ENCODE results near the gene ZFAND3.

Gene ZFAND3

GRCh38 chr6:37894585-37894984 is 75.1 kb downstream of the ZFAND3 start:
- DNase-seq (ENCODE audit: low read depth) = no peak

DNA sequence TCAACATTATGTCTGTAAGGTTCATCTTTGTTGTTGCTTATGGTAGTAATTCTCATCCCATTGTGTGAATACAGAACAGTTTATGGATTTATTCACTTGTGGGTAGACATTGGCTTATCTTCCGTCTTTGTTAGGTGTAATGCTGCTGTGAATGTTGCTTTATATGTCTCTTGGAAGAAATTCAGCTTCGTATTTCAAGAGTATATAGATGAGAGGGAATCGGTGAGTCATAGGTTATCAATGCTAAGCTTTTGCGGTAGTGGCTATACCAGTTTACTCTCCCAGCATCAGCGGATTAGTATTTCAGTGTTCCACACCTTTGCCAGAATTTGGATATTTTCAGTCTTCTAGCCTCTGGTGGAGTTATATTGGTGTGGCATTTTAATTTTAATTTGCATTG is 77.8 kb downstream of the ZFAND3 start:
- no peak for DNase-seq (ENCODE audit: low read depth)

GRCh38 chr6:37897818-37898515 is 78.4 kb downstream of the ZFAND3 start:
- no peak for DNase-seq (ENCODE audit: low read depth)

DNA sequence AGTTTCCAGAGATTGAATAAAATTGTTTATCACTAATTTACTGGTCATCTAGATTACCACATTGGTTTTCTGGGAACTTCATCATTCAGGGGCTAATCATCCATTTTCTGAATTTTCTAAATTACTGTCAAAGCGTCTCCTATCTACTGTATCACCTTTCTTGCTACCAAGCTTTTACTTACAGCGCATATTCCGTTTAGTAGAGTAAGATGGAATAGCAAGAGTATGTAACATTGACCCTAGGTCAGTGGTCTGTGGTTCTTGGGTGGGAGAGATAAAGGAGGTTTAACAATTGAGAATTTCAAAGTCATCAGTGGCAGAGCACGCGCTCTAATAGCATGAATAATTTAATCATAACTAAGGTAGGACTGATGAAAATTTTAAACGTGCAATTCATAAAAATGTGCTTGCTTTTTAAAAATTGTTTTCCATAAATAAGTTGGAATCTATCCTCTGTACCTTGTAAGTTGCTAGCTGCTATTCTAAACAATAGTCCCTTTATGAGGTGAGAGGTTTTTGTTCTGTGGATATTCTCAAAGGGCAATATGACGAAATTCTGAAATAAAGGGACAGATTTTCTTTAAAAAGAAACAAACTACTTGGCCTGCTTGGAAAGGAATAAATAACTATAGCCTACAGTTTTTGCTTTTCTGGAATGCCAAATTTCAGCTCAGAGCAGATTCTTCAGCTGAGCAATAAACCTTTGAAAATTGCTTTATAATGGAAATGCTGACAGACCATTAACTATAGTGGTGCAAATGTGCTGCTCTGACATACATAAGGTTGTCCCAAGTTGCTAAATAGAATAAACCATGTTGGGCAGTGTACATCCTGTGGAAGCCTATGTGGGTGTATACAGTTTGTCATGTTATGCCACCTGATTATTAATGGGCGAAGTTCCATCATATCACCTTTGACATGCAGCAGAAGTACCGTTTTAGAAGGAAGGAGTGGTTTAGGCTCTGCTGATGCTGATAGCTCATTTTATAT is 84.1 kb downstream of the ZFAND3 start:
- no peak for DNase-seq (ENCODE audit: low read depth)

DNA sequence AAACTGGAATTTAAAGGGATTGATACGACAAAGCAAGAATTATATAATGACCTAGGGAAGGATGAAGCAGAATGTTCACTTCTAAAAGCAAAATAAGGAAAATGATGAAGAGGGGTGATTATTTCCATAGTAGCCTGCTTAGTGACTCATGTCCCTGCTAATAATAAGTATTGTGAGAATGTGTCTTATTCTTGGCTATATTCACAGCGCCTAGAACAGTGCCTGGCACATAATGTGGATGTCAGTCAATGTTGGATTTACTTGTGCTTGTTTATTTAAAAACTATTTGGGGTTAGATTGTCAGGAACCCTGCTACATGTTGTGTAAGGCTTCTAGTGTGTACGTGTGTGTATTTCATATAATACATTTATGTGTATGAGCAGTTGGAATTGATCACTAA is 85.1 kb downstream of the ZFAND3 start:
- DNase-seq (ENCODE audit: low read depth) = no peak

DNA sequence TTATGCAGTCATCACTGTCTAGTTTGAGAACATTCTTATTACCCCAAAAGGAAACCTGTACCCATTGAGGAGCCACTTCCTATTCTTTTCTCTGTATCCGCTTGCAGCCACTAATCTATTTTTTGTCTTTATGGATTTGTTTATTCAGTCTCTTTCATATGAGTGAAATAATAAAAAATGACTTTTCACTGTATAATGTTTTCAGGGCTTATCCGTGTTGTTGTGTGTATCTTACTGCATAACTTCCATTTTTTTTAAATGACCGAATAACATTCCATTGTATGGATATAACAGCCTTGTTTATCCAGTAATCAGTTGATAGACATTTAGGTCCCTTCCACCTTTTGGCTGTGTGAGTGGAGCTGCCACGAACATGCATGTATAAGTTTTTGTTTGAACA is 86.6 kb downstream of the ZFAND3 start:
- no peak for DNase-seq (ENCODE audit: low read depth)

DNA sequence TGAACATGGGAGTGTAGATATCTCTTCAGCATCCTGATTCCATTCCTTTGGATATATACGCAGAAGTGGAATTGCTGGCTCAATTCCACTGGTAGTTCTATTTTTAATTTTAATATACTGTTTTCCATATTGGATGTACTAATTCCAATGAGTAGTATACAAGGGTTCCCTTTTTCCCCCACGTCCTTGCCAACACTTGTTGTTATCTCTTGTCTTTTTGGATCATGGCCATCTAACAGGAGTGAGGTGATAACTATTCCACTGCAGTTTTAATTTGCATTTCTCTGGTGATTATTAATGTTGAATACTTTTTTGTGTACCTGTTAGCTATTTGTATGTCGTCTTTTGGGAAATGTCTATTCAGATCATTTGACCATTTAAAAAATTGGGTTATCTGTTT is 91.5 kb downstream of the ZFAND3 start:
- DNase-seq (ENCODE audit: low read depth) = no peak

GRCh38 chr6:37913210-37913609 is 93.7 kb downstream of the ZFAND3 start:
- no peak for DNase-seq (ENCODE audit: low read depth)

DNA sequence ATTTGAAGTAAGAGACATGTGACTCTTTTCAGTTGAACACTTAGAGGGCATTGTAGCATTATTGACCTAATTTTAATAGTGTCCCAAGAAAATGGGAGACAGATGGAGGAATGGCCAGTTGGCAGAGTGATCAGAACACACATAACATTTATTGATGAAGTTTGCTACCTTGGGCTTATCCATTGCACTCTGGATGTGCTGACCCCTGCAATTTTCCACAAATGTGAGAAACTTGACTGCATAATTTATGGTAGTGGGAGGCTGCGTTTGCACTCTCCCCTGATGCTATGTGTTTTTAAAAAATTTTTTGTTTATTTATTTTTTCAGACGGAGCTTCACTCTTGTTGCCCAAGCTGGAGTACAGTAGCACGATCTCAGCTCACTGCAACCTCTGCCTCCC is 95.9 kb downstream of the ZFAND3 start:
- DNase-seq (ENCODE audit: low read depth) = no peak

DNA sequence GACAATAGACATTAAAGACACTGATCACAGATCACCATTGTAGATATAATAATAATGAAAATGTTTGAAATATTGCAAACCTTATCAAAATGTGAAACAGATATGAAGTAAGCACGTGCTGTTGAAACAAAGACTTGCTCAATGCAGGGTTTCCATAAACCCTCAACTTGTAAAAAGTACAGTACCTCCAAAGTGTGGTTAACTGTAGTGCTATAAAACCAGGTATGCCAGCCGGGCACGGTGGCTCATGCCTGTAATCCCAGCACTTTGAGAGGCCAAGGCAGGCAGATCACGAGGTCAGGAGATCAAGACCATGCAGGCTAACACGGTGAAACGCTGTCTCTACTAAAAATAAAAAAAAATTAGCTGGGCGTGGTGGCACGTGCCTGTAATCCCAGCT is 96.6 kb downstream of the ZFAND3 start:
- no peak for DNase-seq (ENCODE audit: low read depth)

DNA sequence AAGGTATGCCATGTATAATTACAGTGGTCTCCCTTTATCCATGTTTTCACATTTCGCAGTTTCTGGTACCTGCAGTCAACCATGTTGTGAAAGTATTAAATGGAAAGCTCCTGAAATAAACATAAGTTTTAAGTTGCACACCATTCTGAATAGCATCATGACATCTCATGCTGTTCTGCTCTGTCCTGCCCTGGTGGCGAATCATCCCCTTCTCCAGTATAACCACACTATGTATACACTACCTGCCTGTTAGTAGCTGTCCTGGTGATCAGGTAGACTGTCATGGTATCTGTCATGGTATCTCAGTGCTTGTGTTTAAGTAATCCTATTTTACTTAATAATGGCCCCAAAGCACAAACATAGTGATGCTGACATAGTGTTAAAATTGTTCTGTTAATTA is 97.1 kb downstream of the ZFAND3 start:
- DNase-seq (ENCODE audit: low read depth) = no peak

- no peak for DNase-seq (ENCODE audit: low read depth)
These were observed 98.0 kb downstream of the ZFAND3 start for GRCh38 chr6:37917566-37917965.

DNA sequence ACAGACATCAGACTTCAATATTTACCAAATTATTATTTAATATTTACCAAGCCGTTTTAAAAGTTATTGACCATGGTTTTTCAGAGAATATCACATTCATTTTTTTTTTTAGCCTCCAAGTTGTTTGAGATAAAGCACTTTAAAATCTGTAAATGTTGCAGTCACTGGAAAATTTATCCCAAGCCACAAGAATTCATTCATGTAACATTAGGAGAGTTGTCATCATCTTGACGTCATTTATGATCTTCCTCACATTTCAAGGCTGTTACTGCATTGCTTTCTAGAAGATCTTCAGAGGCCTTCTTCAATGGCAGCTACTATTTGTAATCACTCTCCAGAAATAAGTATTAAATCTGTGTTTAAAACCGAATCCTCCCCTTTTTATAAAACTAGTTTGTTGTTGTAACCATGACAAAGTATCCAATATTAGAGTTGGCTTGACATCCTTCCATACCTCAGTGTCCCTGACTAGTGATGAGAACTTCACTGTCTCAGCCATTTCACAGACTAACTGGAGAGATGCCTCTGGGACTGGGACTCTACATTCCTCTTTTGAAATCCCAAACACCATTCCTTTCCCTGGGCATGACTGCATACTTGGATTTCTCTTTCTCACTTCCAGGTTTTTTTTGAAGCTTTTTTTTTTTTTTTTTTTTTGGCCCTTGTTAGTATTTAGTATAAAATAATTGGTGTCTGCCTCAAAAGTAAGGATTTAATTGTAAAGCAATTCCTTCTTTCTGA is 100.1 kb downstream of the ZFAND3 start:
- no peak for DNase-seq (ENCODE audit: low read depth)

GRCh38 chr6:37920667-37921066 is 101.1 kb downstream of the ZFAND3 start:
- DNase-seq (ENCODE audit: low read depth) = no peak

DNA sequence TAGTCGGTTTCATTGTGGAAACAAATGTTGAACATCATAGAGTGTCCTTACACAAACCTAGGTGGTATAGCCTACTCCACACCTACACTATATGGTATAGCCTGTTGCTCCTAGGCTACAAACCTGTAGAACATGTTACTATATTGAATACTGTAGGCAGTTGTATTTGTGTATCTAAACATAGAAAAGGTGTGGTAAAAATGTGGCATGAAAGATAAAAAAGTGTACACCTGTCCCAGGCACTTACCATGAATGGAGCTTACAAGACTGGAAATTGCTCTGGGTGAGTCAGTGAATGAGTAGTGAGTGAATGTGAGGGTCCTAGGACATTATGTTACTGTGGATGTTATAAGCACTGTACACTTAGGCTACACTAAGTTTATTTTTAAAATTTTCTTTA is 103.0 kb downstream of the ZFAND3 start:
- no peak for DNase-seq (ENCODE audit: low read depth)

DNA sequence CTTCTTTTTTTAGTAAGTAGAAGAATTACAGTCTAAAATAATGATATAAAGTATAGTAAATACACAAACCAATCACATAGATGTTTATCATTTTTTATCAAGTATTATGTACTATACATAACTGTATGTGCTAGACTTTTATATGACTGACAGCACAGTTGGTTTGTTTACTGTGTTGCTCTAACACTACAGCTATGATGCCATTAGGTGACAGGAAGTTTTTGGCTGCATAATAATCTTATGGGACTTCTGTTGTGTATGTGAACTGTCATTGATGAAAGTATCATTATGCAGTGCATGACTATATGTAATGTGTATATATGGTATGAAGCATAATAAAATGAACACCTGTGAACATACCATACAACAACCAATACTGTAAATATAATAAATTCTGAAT is 104.0 kb downstream of the ZFAND3 start:
- no peak for DNase-seq (ENCODE audit: low read depth)

DNA sequence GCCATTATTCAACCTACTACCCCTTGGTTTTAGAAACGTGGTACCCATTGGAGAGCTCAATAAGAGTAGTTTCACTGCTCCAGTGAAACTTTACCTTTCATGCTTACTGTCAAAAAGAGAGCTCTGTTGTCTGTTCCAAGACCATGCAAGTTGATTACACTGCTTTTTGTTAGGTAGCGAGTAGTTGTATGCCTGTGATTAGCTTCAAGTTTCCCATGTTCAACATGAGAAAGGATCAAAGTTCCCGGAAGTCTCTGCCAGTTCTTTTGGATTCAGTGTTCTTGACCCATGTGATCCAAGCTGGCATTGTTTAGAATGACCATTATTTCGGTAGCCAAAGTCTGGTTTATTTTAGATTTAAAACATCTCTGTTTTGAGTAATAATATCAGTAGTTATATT is 107.1 kb downstream of the ZFAND3 start:
- no peak for DNase-seq (ENCODE audit: low read depth)

DNA sequence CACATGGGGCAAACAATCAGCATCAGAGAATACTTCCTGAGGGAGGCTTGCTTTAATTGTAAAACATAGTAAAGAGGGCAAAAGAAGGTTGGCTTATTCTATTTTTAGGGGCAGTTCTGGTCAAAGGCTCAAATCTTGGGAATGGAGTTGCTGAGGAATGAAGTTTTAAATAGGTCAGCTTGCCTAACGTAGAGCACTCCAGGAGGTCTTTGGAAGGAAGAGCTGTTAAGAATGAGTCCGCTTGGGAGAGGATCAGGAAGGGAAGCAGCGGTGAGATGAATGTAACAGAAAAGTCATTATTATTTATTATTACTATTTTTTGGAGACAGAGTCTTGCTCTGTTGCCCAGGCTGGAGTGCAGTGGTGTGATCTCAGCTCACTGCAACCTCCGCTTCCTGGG is 108.7 kb downstream of the ZFAND3 start:
- DNase-seq (ENCODE audit: low read depth) = no peak

- no peak for DNase-seq (ENCODE audit: low read depth)
These were observed 110.9 kb downstream of the ZFAND3 start for GRCh38 chr6:37930288-37930971.

- no peak for DNase-seq (ENCODE audit: low read depth)
These were observed 111.5 kb downstream of the ZFAND3 start for GRCh38 chr6:37931066-37931465.

DNA sequence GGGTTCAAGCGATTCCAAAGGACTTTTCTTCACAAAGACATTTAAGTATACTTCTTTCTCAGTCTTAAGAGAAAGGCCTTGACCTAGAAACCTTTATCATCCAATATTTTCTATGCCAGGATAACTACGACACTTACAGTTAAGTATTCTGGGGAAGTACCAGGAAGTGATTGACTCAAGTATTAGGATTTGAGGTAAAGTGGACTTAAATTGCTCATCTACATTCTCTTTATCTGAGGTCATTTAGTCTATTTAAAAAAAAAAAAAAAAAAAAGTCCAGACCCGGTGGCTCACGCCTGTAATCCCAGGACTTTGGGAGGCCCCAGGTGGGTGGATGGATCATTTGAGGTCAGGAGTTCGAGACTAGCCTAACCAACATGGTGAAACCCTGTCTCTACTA is 114.7 kb downstream of the ZFAND3 start:
- DNase-seq (ENCODE audit: low read depth) = no peak

GRCh38 chr6:37936150-37936549 is 116.6 kb downstream of the ZFAND3 start:
- DNase-seq (ENCODE audit: low read depth) = no peak
